Mononuclear cell (primary cell): ENCODE measurements around the gene THRAP3. TPM values are rescaled to one million over a fixed set of nuclear protein-coding genes. Genes with fewer than 3 reads are reported as not detected.

Experiments used
- H3K27me3 ChIP-seq: 2 replicates; pipeline ENCODE4 v1.6.0; 2011; ENCODE audit warnings: low read length, control low read depth; ENCODE audit not compliant: insufficient read depth
- H3K4me1 ChIP-seq: 2 replicates; pipeline ENCODE4 v1.5.1; 2011; ENCODE audit warnings: mild to moderate bottlenecking, low read length, control low read depth; ENCODE audit not compliant: insufficient read depth
- H3K4me3 ChIP-seq: 2 replicates; pipeline ENCODE4 v1.5.1; 2011; ENCODE audit warnings: mild to moderate bottlenecking, low read length, moderate library complexity
- H3K9me3 ChIP-seq: 2 replicates; pipeline ENCODE4 v1.5.1; 2011; ENCODE audit warnings: low read depth, mild to moderate bottlenecking, control low read depth, low read length
- total RNA-seq: library from RNA; depleted of rRNA; stranded (reverse); fragments of >200 nt; gene quantifications from one replicate; pipeline ENCODE4 v1.2.3, GENCODE V29; 2012

THRAP3 gene
- total RNA-seq, 1 donor = 82.9 TPM

DNA sequence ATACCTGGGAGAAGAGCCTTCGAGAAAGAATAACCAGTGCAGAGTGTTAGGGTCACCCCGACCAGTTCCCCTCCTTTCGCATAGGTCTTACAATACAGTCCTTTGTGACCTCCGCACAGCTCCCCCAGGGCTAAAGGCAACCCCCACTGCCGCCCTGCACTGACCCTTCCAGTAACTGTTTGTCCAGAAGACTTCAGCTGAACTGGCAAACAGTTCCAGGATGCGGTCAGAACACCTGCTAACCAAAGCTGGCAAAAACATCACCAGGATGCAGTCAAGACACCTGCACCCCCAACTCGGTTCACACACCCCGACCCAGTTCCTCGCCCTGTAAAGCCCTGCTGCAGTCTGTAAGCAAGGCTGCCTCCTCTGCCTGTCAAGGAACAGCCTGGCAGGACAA lies 105.6 kb downstream of the THRAP3 start:
- Histone ChIP-seq H3K27me3 (no peaks in the 10 kb centered on the region), H3K9me3 (no peaks in the 10 kb centered on the region), H3K4me1 (no peaks in the 10 kb centered on the region)

DNA sequence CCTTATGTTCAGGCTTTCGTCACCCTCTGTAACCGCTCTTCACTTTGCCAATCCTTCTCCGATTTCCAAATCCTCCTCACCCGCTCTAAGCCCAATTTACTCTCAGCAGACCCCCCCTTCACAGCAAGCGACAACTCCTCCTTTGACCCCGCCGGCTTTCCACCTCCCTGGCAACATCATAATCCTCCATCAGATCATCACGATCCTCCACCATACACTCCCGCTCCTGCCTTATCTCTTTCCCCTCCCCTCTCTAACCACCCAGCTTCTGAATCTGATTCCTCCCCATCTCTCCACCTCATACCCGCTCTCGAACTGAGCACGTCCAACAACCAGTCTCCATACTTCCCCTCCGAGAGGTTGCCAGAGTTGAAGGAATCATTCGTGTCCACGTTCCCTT lies 106.7 kb downstream of the THRAP3 start:
- H3K4me1 ChIP-seq = no peaks in the 10 kb centered on the region
- no peaks in the 10 kb centered on the region for H3K9me3 ChIP-seq
- H3K4me3 ChIP-seq = no peak overlapping the region
- H3K27me3 ChIP-seq = no peaks in the 10 kb centered on the region

More for the DNA sequence above, 105.6 kb downstream of the THRAP3 start:
- H3K4me3 ChIP-seq = no peak overlapping the region

DNA sequence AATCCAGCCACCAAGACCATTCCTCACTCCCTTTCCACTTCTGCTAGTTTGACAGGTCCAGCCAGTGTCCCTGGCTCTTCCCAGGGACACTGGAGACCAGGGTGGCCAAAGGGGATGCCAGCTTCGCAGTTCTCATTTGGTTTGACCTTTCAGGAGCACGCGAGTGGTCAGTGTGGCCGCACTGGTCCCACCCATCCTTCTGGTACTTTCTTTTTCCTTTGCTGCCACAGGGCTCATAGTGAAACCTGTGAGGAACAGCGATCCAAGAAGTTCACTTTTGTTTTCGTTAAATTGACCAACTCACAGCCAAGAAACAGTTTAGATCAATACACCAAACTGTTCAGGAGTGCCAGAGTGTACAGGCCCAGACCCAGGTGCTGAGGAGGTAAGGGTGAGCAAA lies 113.6 kb downstream of the THRAP3 start:
- Histone ChIP-seq H3K4me1 (peaks cover 14% of the 10 kb centered on the region), H3K4me3 (no peak overlapping the region), H3K27me3 (no peaks in the 10 kb centered on the region), H3K9me3 (no peaks in the 10 kb centered on the region)

DNA sequence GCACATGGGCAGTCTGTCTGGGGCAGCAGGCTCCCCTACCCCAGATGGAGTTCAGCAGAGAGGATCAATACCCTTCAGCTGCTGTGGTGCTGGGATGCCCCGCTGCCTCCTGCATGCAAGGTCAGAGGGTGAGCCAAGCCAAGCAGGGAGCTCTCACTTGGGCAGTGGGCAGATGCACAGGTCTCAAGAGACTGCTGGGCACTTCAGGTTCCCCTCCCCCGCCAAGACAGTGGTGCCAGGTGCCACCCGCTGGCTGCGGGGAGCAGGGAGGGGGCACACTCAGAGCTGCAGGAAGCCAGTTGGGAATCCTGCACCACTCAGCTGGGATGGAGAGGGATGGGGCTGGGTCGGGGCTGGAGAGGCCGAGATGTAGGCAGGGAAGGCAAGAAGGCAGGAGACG lies 115.0 kb downstream of the THRAP3 start:
- H3K4me3 ChIP-seq = no peak overlapping the region
- H3K4me1 ChIP-seq = peaks cover 20% of the 10 kb centered on the region
- no peaks in the 10 kb centered on the region for H3K27me3 ChIP-seq
- no peaks in the 10 kb centered on the region for H3K9me3 ChIP-seq

DNA sequence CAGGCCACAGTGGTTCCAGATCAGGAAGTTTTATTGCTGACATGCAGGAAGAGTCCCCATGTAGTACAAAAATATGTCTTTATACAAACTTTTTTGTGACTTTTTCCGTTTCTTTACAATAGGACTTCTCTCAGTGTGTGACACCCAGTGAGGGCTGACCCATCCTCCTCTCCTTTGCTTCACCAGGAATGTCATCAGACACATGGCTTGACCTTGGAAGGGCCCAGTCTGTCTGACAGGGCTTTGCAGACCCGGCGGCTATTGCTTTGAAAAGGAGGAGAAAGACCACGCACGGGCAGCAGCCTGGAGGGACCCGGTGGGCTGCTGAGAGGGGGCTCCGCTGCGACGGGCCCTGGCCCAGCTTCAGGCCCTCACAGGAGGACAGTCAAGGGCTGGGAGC lies 115.4 kb downstream of the THRAP3 start:
- no peaks in the 10 kb centered on the region for H3K27me3 ChIP-seq
- H3K4me1 ChIP-seq = peaks cover 20% of the 10 kb centered on the region
- H3K4me3 ChIP-seq = no peak overlapping the region
- no peaks in the 10 kb centered on the region for H3K9me3 ChIP-seq

DNA sequence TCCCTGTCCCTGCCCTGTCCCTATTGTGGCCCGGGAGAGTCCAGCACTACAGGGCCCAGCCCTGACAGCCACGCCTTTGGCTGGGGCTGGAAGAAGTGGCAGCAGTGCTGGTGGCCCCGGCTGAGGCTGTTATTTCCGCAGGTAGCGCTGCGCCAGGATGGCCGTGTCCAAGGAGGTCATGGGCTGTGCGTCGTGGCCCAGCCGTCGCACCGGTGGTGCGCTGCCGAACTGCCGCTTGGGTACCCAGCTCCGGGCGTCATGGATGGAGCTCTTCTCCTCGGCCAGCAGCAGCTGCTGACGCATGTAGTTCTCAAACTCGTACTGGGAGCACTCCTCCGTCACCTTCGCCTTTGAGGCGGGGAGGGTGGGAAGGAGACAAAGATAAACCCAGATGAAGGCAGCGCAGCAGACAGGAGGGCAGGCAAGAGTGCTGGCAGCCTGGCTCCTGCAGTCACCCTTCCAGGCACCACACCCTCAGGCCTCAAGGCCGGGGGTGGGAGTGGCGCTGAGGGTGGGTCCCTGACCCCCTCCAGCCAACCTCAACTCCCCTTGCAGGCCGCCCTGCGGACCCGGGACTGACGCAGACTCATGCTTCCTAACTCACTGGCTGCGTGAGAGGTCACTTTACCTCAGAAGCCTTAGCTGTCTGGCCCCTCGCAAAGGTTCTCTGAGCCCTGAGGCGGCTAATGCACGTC lies 117.5 kb downstream of the THRAP3 start:
- H3K9me3 ChIP-seq = no peaks in the 10 kb centered on the region
- no peak overlapping the region for H3K4me3 ChIP-seq
- H3K27me3 ChIP-seq = no peaks in the 10 kb centered on the region
- H3K4me1 ChIP-seq = peaks cover 20% of the 10 kb centered on the region

DNA sequence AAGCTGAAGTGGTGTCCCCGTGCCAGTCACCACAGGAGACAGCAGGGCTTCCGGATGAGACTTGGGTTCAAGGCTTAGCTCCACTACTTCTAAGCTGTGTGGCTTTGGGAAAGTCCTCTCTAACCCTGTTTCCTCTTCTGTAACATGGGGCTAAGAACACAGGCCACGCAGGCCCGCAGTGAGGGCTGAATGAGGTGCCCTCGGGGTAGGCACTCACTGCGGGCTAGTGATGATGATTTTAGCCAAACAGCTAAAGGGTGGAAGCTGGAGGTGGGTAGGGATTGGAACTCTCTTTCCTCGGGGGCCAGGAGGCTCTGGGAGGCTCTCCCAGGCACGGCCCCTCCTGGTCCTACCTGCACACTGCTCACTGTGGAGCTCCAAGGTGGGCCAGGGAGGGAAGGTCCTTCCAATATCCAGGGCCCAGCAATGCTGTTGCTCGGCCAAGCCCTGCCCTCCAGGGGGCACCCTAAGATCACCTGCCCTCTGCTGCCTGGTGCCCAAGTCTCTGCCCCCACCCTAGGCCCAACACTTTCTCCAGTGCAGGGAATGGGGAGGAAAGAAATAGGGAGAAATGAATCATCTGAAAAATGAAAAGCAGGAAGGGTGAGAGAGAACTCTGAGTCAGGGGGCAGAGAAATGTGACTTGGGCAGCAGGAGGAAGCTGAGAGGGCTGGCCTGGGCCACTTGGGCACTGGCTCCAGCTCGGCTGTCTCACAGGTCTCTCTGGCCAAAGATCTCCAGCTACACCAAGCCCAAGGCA lies 118.4 kb downstream of the THRAP3 start:
- no peaks in the 10 kb centered on the region for H3K9me3 ChIP-seq

DNA sequence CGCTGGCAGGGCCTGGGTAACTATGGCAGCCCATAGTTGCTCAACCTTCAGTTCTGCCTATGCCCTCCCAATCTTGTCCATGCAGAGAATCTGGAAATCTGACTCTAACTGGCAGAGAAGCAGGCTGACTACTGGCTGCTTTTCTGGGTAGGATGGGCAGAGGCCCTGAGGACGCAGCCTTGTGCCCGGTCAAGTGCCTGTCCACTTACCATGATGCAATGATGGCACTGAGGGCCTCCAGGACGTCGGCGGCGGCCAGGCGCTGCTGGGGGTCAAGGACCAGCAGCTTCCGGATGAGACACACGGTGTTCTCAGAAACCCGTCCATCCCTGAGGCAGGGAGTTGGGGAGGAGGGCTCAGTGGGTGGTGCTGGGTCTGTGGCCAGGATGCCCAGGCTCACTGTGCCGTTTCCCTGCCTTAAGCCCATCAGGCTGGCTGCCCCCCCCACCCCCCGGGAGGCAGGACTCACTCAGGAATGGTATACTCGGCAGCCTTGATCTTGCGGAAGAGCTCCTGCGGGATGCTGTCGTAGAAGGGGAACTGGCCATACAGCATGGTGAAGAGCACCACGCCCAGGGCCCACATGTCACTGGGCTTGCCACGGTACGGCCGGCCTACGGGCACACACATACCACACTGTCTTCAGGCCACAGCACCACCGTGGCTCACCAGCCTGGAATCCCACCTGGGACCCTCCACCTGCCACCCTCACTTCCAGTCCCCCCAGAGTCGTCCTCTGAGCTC lies 119.6 kb downstream of the THRAP3 start:
- Histone ChIP-seq H3K4me1 (peaks cover 12% of the 10 kb centered on the region), H3K9me3 (no peaks in the 10 kb centered on the region), H3K4me3 (no peak overlapping the region), H3K27me3 (no peaks in the 10 kb centered on the region)

More for the DNA sequence above, 118.4 kb downstream of the THRAP3 start:
- Histone ChIP-seq H3K4me3 (no peak overlapping the region), H3K27me3 (no peaks in the 10 kb centered on the region), H3K4me1 (peaks cover 20% of the 10 kb centered on the region)

DNA sequence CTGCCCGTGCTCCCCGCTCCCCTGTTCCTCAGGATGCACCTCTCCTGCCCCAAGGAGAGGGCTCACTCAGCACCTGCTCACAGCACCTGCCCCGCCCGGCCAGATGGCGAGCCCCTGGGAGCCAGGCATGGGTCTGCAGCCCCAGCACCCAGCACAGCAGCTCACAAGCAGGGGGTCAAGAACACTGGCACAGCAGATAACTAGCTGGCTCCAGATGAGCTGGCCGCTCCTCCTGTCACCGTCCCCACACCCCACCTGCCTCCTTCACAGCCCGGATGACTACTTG lies 120.1 kb downstream of the THRAP3 start:
- peaks cover 12% of the 10 kb centered on the region for H3K4me1 ChIP-seq
- H3K4me3 ChIP-seq = no peak overlapping the region
- no peaks in the 10 kb centered on the region for H3K9me3 ChIP-seq
- H3K27me3 ChIP-seq = no peaks in the 10 kb centered on the region

DNA sequence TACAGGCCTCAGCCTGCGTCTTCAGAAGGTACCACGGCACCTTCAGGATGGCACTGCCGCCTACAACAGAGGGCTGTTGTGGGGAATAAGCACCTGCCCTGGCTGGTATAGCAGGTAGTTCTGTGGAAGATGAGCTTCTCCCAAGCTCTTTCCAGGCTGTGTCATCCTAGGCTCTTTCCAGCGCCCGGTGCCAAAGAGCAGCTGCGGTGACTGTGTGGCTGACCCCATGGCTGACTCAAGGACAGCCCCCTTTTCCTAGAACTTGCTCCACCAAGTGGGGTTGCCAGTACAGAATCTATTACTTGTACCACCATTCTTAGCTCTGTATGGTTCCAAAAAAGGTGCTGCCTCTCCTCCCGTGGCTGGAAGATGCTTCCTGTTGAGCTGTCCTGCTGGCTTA lies 121.1 kb downstream of the THRAP3 start:
- Histone ChIP-seq H3K27me3 (no peaks in the 10 kb centered on the region), H3K9me3 (no peaks in the 10 kb centered on the region), H3K4me3 (no peak overlapping the region), H3K4me1 (peaks cover 21% of the 10 kb centered on the region)

DNA sequence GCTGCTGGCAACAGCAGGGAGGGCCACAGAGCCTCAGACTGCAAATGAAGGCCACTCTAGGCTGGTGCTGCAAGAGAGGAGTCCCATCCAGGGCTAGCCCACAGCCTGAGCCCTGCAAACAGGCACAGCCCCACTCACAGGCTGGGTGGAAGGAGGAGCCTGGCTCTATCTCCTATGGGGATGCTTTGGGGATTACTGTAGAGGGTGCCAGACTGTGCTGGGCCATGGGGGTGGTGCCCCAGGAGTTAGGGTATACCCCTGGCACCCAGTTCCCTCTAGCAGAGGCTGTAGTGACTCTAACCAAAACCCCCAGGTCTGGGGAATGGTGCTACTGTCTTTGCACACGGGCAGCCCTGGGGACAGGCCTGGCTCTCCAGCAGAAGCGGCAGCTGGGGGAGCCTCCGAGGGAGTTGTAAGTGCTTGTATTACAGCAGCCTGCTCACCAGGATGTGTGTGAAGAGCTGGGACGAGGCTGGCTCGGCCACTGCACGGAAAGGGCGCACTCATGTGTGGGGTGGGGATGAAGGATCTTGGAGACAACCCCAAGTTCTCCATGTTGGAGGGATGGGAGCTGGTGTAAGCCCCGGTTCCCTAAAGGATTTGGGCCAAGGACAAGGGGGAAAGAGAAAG lies 122.6 kb downstream of the THRAP3 start:
- peaks cover 36% of the 10 kb centered on the region for H3K4me1 ChIP-seq
- no peak overlapping the region for H3K4me3 ChIP-seq
- no peaks in the 10 kb centered on the region for H3K9me3 ChIP-seq
- H3K27me3 ChIP-seq = no peaks in the 10 kb centered on the region

DNA sequence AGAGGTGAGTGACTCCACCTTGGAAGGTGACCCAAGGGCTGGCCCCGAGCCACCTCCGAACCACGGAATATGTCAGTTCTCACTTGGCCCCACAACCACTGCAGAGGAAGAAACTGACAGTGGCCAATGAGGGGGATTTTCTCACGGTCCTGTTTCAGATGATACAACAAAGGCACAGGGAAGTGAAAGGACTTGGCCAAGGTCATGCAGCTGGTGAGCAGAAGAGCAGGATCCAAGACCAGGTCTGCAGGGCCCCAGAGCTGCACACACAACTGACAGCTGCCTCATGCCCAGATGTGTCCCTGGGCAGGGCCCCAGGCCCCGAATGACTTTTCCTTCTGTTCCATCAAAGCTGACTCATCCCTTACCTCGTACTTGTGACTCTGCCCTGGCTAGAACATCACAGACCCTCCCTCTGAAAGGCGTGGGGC lies 125.0 kb downstream of the THRAP3 start:
- Histone ChIP-seq H3K27me3 (no peaks in the 10 kb centered on the region), H3K9me3 (no peaks in the 10 kb centered on the region), H3K4me1 (peaks cover 35% of the 10 kb centered on the region), H3K4me3 (no peak overlapping the region)

DNA sequence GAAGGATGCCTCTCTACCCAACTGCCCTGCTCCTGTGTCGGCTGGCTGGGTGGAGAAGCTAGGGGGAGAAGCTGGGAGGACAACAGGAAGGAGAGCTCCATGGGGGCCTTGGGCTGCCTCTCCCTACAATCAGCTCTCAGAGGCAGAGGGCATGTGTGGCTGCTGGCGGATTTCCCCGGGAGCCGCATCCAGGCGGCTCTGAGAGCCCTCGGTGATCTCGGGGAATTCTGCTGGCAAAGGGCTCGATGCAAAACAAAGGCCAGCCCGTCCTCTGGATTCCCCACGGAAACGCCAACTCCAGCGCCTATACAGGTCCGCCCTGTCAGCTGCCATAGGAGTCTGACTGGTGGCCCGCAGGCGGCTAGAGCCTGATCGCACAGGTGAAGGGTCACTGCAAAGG lies 125.6 kb downstream of the THRAP3 start:
- peaks cover 35% of the 10 kb centered on the region for H3K4me1 ChIP-seq
- no peak overlapping the region for H3K4me3 ChIP-seq
- no peaks in the 10 kb centered on the region for H3K27me3 ChIP-seq
- H3K9me3 ChIP-seq = no peaks in the 10 kb centered on the region

DNA sequence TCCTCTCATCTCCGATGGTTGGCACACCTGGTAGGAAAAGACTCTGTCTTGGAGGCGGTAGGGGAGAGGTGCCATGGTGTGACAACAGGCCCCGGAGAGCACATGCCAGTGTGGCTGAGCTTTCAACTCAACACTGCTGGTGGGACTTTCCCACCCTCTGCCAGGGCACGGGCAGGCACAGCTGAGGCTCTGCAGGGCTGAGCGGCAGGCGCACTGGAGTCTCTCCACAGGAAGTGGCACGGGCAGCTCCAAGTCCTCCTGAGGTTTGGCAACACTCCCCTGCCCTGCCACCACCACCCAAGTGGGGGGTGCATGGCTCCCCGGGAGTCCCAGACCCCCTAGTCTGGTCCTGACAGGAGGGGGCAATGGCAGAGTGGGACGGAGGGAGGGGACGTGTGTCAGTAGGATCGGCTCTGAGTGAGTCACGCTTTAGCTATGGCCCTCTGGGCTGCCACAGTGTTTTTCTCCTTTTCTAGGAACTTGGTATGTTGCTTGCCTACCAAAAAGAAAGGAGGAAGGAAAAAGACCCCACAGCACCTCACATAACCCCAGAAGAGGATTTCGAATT lies 126.5 kb downstream of the THRAP3 start:
- Histone ChIP-seq H3K4me1 (peaks cover 35% of the 10 kb centered on the region), H3K4me3 (no peak overlapping the region), H3K9me3 (no peaks in the 10 kb centered on the region), H3K27me3 (no peaks in the 10 kb centered on the region)
